A172 (cell line): Measurements from ENCODE around the gene C10orf143. TPM values are rescaled to one million over a fixed set of nuclear protein-coding genes. Genes with fewer than 3 reads are reported as not detected.
"Not testable (repeated sequence)": the region's sequence is repeated elsewhere in the genome, so short reads cannot be mapped to it uniquely, and the experiment has no call there.

Experiments used
- DNase-seq: peaks from one replicate; pipeline ENCODE4 v3.0.0-alpha.2; 2015; ENCODE audit warnings: low spot score
- total RNA-seq: library from RNA; depleted of rRNA; stranded (reverse); fragments of >200 nt; shearing (Covaris generic); gene quantifications from 2 replicates; pipeline ENCODE4 v1.2.3, GENCODE V29; 2014

C10orf143 gene
- total RNA-seq, 1 experiment from 2014 or later = 0.05 TPM

GRCh38 chr10:130111852-130112180 is 1.2 kb upstream of the C10orf143 start:
- DNase-seq = no peak

DNA sequence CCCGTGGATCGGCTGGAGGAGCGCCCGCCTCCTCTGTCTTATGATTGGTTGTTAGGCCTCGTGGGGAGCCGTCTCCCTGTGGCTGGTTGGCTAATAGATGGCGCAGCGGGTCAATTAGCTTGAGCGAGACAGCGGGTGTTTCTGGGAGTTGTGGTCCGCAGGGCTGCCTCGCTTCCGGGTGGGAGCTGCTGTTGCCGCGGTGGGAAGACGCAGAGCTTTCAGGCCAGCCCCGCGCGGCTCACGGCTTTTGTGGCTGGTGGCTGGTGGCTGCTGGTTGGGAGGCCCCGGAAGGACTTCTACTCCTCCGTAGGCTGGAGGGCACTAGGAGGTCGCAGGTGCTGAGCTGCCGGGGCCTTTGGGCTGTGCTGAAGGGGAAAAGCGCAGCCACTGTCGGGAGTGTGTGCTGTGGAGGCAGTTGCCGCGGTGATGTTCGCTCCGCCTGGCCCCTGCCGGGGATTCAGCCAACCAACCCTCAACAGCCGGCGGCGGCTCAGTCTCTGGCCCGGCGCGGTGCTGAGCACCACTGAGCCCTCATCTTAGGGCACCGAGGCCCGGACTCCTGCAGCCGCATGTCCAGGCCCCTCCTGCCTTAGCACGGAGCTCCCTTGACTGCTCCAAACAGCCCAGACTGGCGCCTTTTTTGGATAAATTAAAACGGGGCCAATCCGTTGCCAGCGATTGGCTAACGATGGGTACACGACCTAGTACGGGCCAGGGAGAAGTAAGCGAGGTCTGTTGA is 652 bp upstream of the C10orf143 start:
- DNase-seq = peak; percentile 86

DNA sequence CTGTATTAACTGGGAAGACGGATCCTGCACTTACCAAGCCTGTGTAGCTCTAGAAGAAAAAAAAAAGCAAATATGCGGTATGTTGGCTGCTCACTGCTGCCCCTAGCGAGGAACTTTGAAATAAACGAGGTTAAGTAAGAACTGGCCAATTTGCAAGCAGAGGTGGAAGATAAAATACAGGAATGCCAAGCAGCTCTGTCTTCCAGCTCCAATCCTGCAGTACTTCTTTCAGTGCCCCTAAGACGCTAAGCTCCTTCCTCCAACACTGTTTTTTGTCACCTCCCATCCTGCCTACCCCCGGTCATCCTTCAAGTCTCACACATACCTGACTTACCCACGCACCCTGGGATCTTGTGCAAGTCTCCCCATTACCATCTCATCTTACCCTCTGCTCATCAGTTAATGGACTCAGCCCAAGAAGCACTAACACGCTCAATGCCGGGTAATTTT is 809 bp downstream of the C10orf143 start:
- DNase-seq = peak; percentile 57

- no peak for DNase-seq
Measured at GRCh38 chr10:130108934-130109604, 1.6 kb downstream of the C10orf143 start.

DNA sequence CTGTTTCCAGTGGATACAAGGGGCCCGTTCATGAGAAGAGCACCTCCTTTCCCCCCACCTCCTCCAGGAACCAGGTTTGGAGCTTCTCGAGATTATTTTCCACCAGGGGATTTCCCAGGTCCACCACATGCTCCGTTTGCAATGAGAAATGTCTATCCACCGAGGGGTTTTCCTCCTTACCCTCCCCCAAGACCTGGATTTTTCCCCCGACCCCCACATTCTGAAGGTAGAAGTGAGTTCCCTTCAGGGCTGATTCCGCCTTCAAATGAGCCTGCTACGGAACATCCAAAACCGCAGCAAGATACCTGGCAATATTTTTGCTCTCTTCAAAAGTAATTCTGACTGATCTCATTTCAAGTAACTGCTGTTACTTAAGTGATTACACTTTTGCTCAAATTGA is 2.5 kb downstream of the C10orf143 start:
- DNase-seq = not testable (repeated sequence)

DNA sequence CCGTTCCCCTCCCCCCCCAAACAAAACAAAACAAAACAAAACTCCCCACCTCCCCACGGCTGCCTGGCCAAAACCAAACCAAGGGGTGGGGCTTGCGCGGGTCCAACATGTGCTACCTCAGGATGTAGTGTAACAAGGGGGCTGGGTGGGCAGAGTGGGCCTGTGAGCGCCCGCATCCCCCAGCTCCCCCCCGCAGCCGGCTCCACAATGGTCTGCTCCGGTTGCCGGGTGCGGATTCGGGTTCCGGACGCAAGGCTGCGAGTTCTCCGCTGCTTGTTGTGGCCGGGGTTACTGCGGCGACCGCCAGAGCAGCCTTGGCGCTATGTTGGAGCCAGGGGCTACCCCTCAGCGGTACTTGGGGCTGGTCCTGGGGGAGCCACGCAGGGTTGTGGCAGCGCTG is 4.9 kb downstream of the C10orf143 start:
- no peak for DNase-seq

- no peak for DNase-seq
Measured at GRCh38 chr10:130099344-130099743, 11.3 kb downstream of the C10orf143 start.

DNA sequence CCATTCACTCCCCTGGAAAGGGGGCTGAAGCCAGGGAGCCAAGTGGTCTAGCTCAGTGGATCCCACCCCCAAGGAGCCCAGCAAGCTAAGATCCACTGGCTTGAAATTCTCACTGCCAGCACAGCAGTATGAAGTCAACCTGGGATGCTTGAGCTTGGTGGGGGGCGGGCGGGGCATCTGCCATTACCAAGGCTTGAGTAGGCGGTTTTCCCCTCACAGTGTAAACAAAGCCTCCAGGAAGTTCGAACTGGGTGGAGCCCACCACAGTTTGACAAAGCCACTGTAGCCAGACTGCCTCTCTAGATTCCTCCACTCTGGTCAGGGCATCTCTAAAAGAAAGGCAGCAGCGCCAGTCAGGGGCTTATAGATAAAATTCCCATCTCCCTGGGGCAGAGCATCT is 20.1 kb downstream of the C10orf143 start:
- not testable (repeated sequence) for DNase-seq

- no peak for DNase-seq
Measured at GRCh38 chr10:130080461-130080814, 30.2 kb downstream of the C10orf143 start.

- no peak for DNase-seq
Measured at GRCh38 chr10:130079614-130080460, 30.8 kb downstream of the C10orf143 start.

DNA sequence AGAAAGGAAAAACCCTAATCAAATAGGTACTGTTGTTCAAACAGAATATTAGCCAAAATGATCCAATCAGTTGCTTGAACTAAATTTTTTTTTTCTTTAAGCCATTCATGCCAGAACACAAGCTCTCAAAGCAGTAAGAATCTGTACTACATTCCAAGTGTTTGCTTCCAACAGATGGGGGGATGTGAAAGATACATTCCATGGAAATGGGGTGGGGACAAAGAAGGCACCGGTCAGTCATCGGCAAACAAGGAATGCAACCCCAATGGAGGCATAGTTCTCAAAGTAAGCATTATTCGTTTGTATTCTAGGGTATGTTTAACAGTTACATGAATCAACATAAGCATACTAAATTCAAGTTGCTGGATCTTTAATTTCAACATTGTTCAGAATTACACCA is 32.5 kb downstream of the C10orf143 start:
- DNase-seq = no peak

GRCh38 chr10:130076681-130077080 is 33.9 kb downstream of the C10orf143 start:
- no peak for DNase-seq

GRCh38 chr10:130074639-130075038 is 36.0 kb downstream of the C10orf143 start:
- no peak for DNase-seq

DNA sequence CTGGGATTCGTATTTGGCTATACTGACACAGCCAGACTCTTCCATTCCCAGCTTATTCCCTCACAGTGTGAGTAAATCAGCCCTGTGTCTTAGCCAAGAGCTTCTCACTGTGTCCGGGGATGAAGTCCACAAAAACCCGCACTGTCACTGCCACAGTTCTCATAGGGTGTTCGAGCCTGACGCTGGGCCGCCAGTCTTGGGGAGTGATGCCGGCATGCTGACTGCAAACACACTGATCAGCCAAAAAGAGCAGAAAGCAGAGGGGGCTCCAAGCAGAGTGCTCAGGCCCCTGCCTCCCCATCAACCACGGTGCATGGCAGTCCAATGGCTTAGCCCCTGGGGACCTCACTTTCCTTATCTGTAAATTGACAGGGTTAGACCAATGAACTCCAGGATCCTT is 36.7 kb downstream of the C10orf143 start:
- no peak for DNase-seq

GRCh38 chr10:130072247-130072646 is 38.4 kb downstream of the C10orf143 start:
- DNase-seq = no peak

DNA sequence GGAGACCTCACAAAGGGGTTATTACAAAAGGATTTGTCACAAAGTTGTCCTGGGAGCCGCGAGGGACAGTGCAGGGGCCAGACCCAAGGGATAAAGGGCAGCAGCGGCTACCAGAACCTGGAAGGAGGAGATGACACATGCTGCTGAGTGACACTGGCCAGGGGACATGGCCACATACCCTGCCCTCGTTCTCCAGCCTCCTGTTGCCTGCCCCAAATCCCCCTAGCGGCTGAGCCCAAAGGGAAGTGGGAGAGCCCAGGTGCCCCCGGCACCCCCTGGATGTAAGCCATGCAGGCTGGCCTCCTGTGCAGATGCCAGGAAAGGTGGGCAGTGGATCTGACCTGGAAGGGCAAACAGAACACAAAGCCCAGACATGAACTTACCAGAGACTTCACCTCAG is 42.7 kb downstream of the C10orf143 start:
- no peak for DNase-seq

GRCh38 chr10:130066743-130067142 is 43.9 kb downstream of the C10orf143 start:
- DNase-seq = no peak

GRCh38 chr10:130065251-130065650 is 45.4 kb downstream of the C10orf143 start:
- DNase-seq = no peak

DNA sequence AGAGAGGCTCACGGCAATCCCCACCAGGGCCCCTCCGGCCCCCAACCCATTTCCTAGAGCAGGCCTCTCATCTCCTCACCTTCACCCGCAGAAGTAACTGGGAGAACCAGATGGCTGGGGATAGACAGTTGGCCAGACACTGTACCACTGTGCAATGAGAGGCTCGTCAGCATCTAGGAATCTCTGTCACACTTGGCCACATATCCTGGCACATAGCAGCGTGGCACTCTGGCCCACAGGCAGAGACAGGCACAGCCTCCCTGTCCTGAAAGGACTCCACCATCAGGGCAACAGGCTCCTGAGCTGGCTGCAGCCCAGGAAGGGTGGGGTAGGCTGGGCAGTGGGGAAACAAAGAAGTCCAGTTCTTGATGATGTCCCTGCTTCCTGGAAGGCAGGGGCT is 45.8 kb downstream of the C10orf143 start:
- no peak for DNase-seq

- no peak for DNase-seq
Measured at GRCh38 chr10:130062976-130063375, 47.7 kb downstream of the C10orf143 start.

GRCh38 chr10:130062201-130062600 is 48.4 kb downstream of the C10orf143 start:
- DNase-seq = no peak

GRCh38 chr10:130061760-130062159 is 48.9 kb downstream of the C10orf143 start:
- no peak for DNase-seq

GRCh38 chr10:130054021-130054420 is 56.6 kb downstream of the C10orf143 start:
- no peak for DNase-seq
